DMS53 (cell line): ENCODE results near the gene FHL1.

Experiments
- DNase-seq: peaks from one replicate; lab custom pipeline; 2025; lab: John Stamatoyannopoulos, UW

Gene FHL1

GRCh38 chrX:136185401-136186022, 38.2 kb downstream of the FHL1 start:
- DNase-seq: peak; percentile 22

GRCh38 chrX:136186023-136186413, 38.7 kb downstream of the FHL1 start:
- DNase-seq: no peak

GRCh38 chrX:136189222-136189621, 41.9 kb downstream of the FHL1 start:
- DNase-seq: no peak

- DNase-seq: no peak
These were observed 42.8 kb downstream of the FHL1 start for GRCh38 chrX:136190038-136190713.

- DNase-seq: no peak
These were observed 43.8 kb downstream of the FHL1 start for GRCh38 chrX:136191171-136191570.

GRCh38 chrX:136192135-136192534, 44.8 kb downstream of the FHL1 start:
- DNase-seq: no peak

GRCh38 chrX:136192839-136193414, 45.6 kb downstream of the FHL1 start:
- DNase-seq: no peak

- no peak for DNase-seq
These were observed 46.4 kb downstream of the FHL1 start for GRCh38 chrX:136193771-136194170.

GRCh38 chrX:136194536-136194935, 47.2 kb downstream of the FHL1 start:
- DNase-seq: no peak

- no peak for DNase-seq
These were observed 47.9 kb downstream of the FHL1 start for GRCh38 chrX:136195247-136195646.

- DNase-seq: no peak
These were observed 49.4 kb downstream of the FHL1 start for GRCh38 chrX:136196691-136197155.

- no peak for DNase-seq
These were observed 50.7 kb downstream of the FHL1 start for GRCh38 chrX:136198010-136198409.

GRCh38 chrX:136198678-136199243, 51.4 kb downstream of the FHL1 start:
- no peak for DNase-seq

GRCh38 chrX:136199365-136199764, 52.0 kb downstream of the FHL1 start:
- DNase-seq: no peak

- peak; percentile 41 for DNase-seq
These were observed 53.1 kb downstream of the FHL1 start for GRCh38 chrX:136200466-136200865.

- no peak for DNase-seq
These were observed 54.3 kb downstream of the FHL1 start for GRCh38 chrX:136201601-136202000.

GRCh38 chrX:136202889-136203288, 55.6 kb downstream of the FHL1 start:
- DNase-seq: no peak

GRCh38 chrX:136203438-136203837, 56.1 kb downstream of the FHL1 start:
- no peak for DNase-seq

GRCh38 chrX:136203951-136204350, 56.6 kb downstream of the FHL1 start:
- no peak for DNase-seq

- DNase-seq: peak; percentile 13
These were observed 57.2 kb downstream of the FHL1 start for GRCh38 chrX:136204571-136204970.

- DNase-seq: no peak
These were observed 58.6 kb downstream of the FHL1 start for GRCh38 chrX:136205882-136206380.

GRCh38 chrX:136206916-136207315, 59.6 kb downstream of the FHL1 start:
- no peak for DNase-seq

GRCh38 chrX:136207546-136207945, 60.2 kb downstream of the FHL1 start:
- DNase-seq: no peak
